NCI-H2227 (cell line): ENCODE results near the gene PLIN1.

Source experiments
- DNase-seq: peaks from one replicate; lab custom pipeline; 2025; ENCODE audit not compliant: unreplicated experiment; lab: John Stamatoyannopoulos, UW

PLIN1 gene

DNA sequence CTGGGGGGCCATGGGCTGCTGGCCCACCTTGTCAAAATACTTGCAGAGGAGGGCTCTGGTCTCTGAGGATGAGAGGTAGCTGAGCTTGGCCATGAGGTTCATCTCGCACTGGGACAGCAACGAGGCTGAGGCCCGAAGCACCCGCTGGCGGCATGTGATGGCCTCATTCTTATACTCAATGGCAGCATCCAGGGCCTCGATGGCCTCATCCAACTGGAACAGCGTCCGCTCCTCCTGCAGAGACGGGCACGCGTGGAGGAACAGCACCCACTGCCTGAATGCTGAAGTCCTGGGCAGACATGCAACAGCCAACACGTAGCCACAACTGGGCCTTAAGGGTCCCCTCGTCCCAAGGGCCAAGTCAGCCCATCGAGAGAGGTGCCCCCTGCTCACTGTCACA lies 48.9 kb downstream of the PLIN1 start:
- DNase-seq, result no peak

DNA sequence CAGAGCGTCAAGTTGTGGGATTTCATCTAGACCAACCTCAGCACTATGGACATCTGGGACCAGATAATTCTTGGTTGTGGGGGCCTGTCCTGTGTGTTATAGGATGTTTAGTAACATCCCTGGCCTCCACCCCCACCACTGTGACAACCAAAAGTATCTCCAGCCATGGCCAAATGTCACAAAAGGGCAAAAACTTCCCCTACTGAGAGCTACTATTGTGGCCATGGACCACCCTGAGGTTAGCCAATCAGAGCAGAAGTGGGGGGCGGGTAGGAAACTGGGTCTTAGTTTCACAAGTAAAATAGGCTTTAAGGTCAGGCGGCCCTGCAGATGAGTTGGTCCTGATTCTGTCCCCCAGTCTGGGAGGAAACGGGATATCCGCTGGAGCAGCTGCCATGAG lies 49.3 kb downstream of the PLIN1 start:
- DNase-seq, result no peak

DNA sequence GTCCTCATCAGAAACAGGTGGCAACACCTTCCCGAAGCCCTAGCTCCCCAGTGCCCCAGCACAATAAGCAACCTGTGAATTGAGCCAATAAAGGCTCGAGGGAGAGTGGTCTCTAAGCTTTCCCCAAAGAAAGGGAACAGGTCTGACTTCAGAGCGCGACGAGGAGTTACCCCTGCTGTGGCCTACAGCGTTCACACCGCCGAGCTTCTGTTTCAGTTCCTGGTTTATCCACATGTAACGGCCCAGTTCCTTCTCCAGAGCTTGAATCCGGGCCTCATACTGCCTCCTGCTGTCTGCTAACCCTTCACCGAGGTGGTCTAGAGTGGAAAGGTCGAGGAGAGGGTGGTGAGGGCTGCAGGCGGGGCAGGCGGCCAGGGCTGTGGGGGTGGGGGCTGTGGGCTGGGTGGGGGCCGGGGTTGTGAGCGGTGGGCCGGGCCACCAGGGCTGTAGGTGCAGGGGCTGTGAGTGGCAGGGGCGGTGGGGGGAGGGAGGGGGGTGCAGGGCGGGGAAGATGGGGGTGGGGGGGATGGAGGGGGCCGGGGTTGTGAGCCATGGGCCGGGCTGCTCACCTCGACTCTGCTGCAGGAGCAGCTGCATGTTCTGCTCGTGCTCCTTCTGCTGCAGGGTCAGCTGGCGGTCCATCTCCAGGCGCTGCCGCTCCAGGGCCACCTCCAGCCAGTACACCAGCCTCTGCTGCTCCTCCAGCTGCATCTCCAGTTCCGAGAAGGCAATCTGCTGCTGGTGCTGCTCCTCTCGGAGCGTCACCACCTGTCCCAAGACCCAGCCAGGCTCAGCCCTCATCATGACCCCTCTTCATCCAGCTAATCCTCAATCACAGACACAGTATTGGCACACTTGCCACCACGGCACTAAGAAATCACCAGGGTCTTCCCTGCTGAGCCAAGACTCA lies 50.1 kb downstream of the PLIN1 start:
- no peak for DNase-seq

DNA sequence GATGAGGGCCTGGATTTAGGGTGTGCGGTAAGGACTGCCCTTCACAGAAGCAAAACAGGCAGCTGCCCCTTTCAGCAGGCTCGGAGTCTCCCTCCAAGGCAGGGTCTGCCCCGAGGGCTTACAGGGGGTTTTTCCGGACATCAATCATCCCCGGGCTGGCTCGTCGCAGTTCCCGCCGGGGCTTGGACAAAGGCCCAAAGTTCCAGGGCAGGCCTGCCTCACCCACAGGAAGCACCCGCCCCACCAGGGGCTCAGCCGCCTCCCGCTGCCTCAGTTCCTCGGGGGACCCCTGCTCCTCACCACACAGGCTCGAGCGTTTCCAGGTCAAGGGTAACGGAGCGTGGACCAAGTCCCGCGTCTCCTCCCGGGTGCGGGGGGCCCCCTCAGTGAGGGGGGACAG lies 50.9 kb downstream of the PLIN1 start:
- no peak for DNase-seq

DNA sequence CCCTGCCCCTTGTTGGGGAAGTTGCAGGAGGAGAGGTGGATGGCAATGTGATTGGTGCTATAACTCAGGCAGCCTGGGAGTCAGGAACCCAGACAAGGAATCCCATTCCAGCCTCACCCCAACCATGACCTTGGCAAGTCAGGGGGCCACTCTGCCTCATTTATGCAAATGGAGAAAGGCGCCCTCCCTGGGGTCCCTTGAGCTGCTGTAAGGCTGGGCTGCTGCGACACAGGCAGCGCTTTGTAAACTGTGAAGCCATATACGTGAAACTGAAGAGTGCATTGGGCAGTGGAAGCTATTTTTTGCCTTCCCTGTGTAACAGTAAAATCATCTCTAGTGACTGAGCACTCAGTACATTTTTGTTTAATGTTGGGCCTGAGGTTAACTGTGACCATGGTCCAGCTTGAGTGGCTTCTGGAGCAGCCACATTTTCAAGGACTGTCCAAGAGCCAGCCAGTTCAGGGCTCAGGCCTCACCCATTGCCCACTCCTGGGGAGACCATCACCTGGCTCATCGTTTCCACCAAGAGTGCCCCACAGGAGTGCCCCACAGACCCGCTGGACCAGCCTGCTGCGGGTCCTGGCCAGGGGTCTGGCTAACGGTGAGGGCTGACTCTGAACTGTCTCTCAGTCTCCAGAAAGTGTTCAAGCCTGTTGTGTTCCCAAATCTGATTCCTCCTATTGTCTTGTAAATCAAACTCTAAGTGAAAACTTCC lies 51.8 kb downstream of the PLIN1 start:
- DNase-seq, result no peak

DNA sequence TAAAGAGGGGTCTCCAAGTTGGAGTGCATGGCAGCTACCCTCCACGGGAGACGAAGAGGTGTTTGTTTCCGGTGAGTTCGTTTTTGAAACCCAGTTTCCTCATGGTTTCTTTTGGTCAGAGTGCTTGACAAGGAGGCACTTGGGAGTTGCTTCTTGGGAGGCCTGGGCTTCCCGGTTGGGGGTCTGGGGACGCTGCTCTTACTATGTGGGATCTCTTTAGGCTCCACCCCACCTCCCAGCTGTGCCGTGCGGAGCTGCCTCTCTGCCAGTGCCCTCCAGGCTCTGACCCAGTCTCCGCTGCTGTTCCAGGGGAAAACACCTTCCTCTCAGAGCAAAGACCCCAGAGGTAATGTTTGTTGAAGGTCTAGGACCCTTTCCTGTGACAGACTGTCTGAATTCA lies 53.5 kb downstream of the PLIN1 start:
- no peak for DNase-seq

DNA sequence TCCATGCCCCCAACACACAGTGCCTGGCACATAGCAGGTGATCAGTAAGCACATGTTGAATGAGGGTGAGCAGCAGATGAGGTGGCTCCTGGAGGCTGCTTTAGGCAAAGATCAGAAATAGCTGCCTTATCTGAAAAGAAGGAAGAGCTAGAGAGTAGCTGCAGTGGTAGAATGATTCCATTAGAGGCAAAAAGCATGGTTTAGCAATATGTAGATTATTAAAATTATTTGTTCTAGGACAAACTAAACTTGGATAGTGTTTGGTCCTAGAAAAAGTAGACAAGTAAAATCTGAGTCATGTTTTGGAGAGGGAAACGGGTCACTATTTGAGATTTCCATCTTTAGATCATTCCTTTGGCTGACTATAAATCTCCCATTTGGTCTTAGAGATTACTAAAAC lies 56.0 kb downstream of the PLIN1 start:
- DNase-seq, result no peak

DNA sequence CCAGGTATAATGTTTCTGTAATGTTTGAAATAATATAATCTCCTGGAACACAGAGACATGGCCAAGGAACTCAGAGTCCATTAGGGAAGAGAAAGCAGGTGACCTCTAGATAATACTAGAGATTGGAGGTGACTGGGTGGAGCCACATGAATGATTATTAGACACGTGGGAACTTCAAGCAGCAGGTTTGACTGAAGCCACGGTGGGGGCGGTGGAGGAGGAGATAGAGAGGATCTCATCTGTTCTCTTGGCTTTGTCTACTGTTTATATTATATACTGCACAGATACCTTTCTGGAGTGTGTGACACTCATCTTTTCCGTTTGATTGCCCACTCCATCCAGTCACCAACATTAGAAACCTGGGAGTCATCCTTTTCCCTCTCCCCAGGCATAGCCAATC lies 57.6 kb downstream of the PLIN1 start:
- no peak for DNase-seq

DNA sequence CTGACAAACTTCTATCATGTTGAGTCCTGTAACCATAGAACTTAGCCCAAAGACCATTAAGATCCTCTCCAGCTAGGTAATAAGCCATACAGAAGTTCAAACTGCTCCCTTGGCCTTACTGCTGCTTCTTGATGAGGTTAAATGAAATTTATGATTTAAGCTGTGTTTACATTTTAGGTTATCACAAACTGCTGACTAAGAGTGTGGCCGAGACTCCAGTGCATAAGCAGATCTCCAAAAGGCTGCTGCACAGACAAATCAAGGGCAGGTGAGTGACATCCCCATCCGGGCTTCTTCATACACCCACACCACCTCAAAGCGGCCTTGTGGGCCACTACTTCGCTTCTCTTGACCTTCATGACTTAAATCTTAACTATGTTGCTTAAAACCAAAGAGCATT lies 62.9 kb downstream of the PLIN1 start:
- no peak for DNase-seq

DNA sequence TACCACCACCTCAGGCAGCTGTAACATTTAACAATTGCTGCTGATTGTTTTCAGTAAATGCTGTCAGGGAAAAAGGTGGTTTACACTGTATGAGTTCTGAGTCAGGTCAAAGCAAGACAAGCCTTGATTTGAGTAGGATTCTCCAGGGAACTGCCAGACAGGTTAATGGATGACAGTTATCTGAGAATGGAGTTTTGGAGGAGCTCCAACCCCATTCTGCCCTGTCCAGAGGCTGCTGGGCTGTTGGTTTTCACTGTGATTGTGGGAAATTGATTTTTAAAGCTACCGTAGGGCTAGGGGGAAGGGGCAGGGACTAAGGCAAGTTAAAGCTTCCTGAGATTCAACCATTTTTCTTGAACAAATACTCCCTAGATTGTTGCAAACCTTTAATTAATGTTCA lies 64.0 kb downstream of the PLIN1 start:
- no peak for DNase-seq
